Skeletal muscle tissue (tissue), 4 donors: ENCODE measurements around the gene KRTAP4-8. TPM values are rescaled to one million over a fixed set of nuclear protein-coding genes. Genes with fewer than 3 reads are reported as not detected.
"Not testable (repeated sequence)": the region's sequence is repeated elsewhere in the genome, so short reads cannot be mapped to it uniquely, and the experiment has no call there.

Experiments
- H3K27ac ChIP-seq: one replicate; pipeline ENCODE4 v1.7.0; 2013; ENCODE audit warnings: mild to moderate bottlenecking, low read depth, low read length, inconsistent platforms
- H3K27me3 ChIP-seq, 3 donors: one replicate each; pipeline ENCODE4 v1.7.0; 2013; ENCODE audit warnings: low read length in 3 of 3; ENCODE audit not compliant: control insufficient read depth in 3 of 3, insufficient read depth in 3 of 3
- H3K36me3 ChIP-seq, 3 donors: one replicate each; pipeline ENCODE4 v1.7.0; 2013; ENCODE audit warnings: low read length in 3 of 3; ENCODE audit not compliant: control insufficient read depth in 3 of 3, insufficient read depth in 3 of 3
- H3K4me1 ChIP-seq, 3 donors: one replicate each; pipeline ENCODE4 v1.7.0; 2013; ENCODE audit warnings: low read length in 3 of 3, mild to moderate bottlenecking in 3 of 3; ENCODE audit not compliant: control insufficient read depth in 3 of 3, insufficient read depth in 3 of 3
- H3K4me3 ChIP-seq, 3 donors: one replicate each; pipeline ENCODE4 v1.7.0; 2013; ENCODE audit warnings: low read length in 3 of 3
- H3K9ac ChIP-seq, 3 donors: one replicate each; pipeline ENCODE4 v1.7.0; 2013; ENCODE audit warnings: low read length in 3 of 3, mild to moderate bottlenecking in 3 of 3, moderate library complexity in 2 of 3, low read depth in 1 of 3
- H3K9me3 ChIP-seq, 3 donors: one replicate each; pipeline ENCODE4 v1.7.0; 2013; ENCODE audit warnings: low read length in 3 of 3; ENCODE audit not compliant: control insufficient read depth in 3 of 3
- total RNA-seq: library from RNA; depleted of rRNA; stranded (reverse); fragments of >200 nt; gene quantifications from one replicate; pipeline ENCODE4 v1.2.3, GENCODE V29; 2014
- donor health status: Osteomylitis.

KRTAP4-8 gene
- total RNA-seq, 1 donor from 2014 or later = not detected

- not testable (repeated sequence) for H3K9ac ChIP-seq, H3K9me3 ChIP-seq, H3K27me3 ChIP-seq, H3K27ac ChIP-seq, H3K4me1 ChIP-seq, H3K36me3 ChIP-seq, H3K4me3 ChIP-seq
Measured at GRCh38 chr17:41108728-41109386, 10.9 kb upstream of the KRTAP4-8 start.

DNA sequence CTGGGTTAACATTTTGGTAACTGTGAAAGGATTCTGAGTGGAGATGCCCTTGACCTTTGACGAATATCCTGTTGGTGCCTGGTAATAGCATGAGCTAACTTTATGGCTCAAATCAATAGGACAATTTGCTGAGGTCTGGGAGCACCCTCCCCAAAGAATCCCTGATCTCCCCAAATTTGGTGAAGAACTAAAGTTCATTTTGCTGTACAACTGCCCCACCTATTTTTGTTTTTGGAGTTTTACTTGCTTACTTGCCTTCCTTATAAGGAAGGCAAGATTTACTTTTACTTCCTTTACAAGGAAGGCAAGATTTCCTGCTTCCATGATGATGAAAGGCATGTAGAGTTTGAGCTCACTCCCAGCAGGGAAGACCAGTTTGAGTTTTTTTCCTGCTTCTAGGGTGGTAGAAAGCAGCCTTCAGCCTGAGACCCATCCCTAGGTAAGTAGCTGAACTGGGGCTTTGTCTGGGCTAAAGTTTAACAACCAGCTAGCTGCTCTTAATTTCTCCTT, 10.1 kb upstream of the KRTAP4-8 start:
- H3K36me3 ChIP-seq = no peaks in the 10 kb centered on the region
- H3K27ac ChIP-seq = no peak overlapping the region
- H3K27me3 ChIP-seq = peaks cover 0 to 2% (median 0%) of the 10 kb centered on the region in 3 donors
- H3K4me1 ChIP-seq = no peaks in the 10 kb centered on the region
- H3K9ac ChIP-seq = no peak overlapping the region
- H3K9me3 ChIP-seq = no peaks in the 10 kb centered on the region
- H3K4me3 ChIP-seq = no peak overlapping the region

DNA sequence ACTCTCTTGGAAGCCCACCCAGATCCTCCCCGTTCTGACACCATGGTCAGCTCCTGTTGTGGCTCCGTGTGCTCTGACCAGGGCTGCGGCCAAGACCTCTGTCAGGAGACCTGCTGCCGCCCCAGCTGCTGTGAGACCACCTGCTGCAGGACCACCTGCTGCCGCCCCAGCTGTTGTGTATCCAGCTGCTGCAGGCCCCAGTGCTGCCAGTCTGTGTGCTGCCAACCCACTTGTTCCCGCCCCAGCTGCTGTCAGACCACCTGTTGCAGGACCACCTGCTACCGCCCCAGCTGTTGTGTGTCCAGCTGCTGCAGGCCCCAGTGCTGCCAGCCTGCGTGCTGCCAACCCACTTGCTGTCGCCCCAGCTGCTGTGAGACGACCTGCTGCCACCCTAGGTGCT, 7.4 kb upstream of the KRTAP4-8 start, which contains the start of gene KRTAP4-9:
Gene KRTAP4-9 (plus strand): TSS at position 43 of the 400 bp plus-strand sequence. CDS start 0 bp downstream, at position 43.
- not testable (repeated sequence) for H3K9me3 ChIP-seq, H3K9ac ChIP-seq, H3K4me1 ChIP-seq, H3K27ac ChIP-seq, H3K36me3 ChIP-seq, H3K27me3 ChIP-seq, H3K4me3 ChIP-seq

DNA sequence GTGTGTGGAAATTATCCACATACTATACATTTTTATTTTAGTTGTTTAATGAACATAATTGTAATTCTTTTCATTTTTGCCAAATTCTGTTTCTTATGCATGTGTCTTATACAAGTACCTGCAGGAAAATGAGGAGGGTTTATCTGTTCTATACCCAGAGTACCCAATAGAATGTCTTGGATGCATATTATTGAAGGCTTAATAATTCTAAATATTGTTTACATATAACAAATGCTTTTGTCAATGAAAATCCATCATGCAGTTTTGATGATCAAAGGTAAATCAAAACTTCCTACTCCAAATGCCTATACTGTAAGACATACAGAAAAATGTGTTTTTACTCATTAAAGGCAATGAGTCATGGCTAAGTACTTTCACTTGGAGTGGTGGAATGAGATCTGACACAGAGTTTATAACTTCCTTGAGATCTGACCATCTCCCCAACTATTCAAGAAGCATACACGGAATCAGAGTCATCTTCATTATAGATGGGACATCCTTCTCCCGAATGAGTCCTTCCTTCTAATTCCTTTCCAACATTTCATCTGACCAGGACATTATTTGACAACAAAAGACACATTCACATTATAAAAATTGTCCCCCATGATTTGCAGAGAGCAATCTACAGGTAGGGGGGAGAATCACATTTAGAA, 6.6 kb upstream of the KRTAP4-8 start:
- H3K27me3 ChIP-seq, H3K36me3 ChIP-seq, H3K9ac ChIP-seq, H3K27ac ChIP-seq, H3K4me1 ChIP-seq, H3K9me3 ChIP-seq, H3K4me3 ChIP-seq: not testable (repeated sequence)

DNA sequence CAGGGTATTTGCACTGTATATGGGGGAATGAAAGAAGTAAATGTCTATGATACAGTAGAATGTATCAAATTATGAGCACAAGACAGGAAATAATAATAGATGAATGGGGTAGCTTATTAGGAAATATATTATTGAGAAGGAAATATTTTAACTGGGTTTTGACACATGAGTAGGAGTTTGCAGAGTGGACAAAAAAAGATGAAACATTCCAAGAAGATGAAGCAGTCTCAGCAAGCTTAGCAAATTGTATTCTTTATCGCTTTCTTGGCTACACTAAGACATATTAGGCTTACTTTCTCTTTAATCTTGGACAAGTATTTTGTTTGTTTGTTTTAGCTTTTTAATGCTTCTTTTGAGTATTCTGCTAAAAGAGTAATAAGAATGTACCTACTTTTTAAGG, 6.0 kb upstream of the KRTAP4-8 start:
- H3K9me3 ChIP-seq = no peaks in the 10 kb centered on the region
- H3K27ac ChIP-seq = no peak overlapping the region
- H3K4me1 ChIP-seq = no peaks in the 10 kb centered on the region
- H3K9ac ChIP-seq = no peak overlapping the region
- H3K36me3 ChIP-seq = no peaks in the 10 kb centered on the region
- H3K4me3 ChIP-seq = no peak overlapping the region
- H3K27me3 ChIP-seq = peaks cover 0 to 4% (median 2%) of the 10 kb centered on the region in 3 donors

DNA sequence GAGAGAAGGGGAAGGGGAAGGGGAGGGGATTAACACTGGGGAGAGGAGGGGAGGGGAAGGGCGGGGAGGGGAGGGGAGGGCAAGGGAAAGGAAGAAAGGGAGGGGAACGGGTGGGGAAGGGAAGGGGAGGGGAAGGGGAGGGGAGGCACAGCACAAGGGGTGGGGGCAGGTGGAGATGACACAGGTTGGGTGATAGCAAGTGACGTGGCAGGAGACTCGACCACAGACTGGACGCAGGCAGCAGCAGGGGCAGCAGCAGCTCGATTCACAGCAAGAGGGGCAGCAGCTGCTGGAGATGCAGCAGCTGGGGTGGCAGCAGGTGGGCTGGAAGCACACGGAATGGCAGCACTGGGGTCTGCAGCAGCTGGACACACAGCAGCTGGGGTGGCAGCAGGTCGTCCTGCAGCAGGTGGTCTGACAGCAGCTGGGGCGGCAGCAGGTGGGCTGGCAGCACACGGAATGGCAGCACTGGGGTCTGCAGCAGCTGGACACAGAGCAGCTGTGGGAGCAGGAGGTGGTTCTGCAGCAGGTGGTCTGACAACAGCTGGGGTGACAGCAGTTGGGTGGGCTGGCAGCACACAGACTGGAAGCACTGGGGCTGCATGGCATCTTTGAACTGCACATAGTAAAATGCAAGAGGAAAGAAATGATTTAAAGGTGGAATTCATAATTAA, 3.8 kb upstream of the KRTAP4-8 start, which contains the start of gene KRTAP4-16:
Gene KRTAP4-16 (minus strand): TSS at position 624 of the 674 bp plus-strand sequence. CDS start 0 bp downstream, at position 624.
- Histone ChIP-seq H3K4me3 (no peak within 1 kb of the TSS), H3K9me3 (no peaks in the 10 kb centered on the region), H3K36me3 (no peaks in the 10 kb centered on the region), H3K27me3 (peaks cover 0 to 5% (median 2%) of the 10 kb centered on the region in 3 donors), H3K27ac (no peak within 1 kb of the TSS), H3K9ac (no peak within 1 kb of the TSS), H3K4me1 (no peaks in the 10 kb centered on the region)

GRCh38 chr17:41099682-41100480, 1.9 kb upstream of the KRTAP4-8 start:
- H3K9ac ChIP-seq, H3K9me3 ChIP-seq, H3K36me3 ChIP-seq, H3K4me3 ChIP-seq, H3K27ac ChIP-seq, H3K27me3 ChIP-seq, H3K4me1 ChIP-seq: not testable (repeated sequence)

GRCh38 chr17:41098481-41098880, 539 bp upstream of the KRTAP4-8 start:
- peaks cover 0 to 3% (median 2%) of the 10 kb centered on the region in 3 donors for H3K27me3 ChIP-seq

DNA sequence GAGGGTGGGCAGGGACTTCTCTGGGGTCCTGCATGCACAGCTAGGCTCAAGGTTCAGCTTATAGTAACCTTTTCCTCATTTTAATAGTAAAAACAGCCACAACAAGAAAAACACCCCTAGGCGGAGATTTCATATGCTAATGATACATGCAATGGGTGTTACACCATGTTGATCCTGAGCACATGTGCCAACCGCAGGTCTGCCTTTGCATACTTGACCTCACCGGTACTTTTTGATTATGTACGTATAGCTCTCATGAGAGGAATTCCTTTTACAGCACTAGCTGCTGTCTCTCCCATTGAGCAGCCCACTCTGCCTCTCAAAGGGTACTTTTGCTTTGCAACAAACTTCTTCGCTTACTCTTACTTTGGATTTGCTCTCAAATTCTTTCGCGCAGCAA, 1.9 kb downstream of the KRTAP4-8 start:
- H3K4me1 ChIP-seq = no peaks in the 10 kb centered on the region
- H3K36me3 ChIP-seq = no peaks in the 10 kb centered on the region
- H3K9ac ChIP-seq = no peak overlapping the region
- H3K9me3 ChIP-seq = no peaks in the 10 kb centered on the region
- peaks cover 0 to 3% (median 0%) of the 10 kb centered on the region in 3 donors for H3K27me3 ChIP-seq
- H3K27ac ChIP-seq = no peak overlapping the region
- no peak overlapping the region for H3K4me3 ChIP-seq

More at GRCh38 chr17:41098481-41098880, 539 bp upstream of the KRTAP4-8 start:
- H3K9ac ChIP-seq = no peak overlapping the region
- H3K27ac ChIP-seq = no peak overlapping the region
- H3K4me3 ChIP-seq = no peak overlapping the region
- no peaks in the 10 kb centered on the region for H3K9me3 ChIP-seq
- no peaks in the 10 kb centered on the region for H3K4me1 ChIP-seq
- no peaks in the 10 kb centered on the region for H3K36me3 ChIP-seq
